Occipital lobe (tissue), 2 donors: ENCODE data around the gene CLIP4. TPM values are rescaled to one million over a fixed set of nuclear protein-coding genes. Genes with fewer than 3 reads are reported as not detected.
"Not testable (repeated sequence)": the region's sequence is repeated elsewhere in the genome, so short reads cannot be mapped to it uniquely, and the experiment has no call there.

ENCODE experiments used
- DNase-seq: peaks from one replicate; lab custom pipeline; 2025; lab: John Stamatoyannopoulos, UW
- total RNA-seq: library from RNA; depleted of rRNA; stranded (reverse); fragments of >200 nt; gene quantifications from one replicate; pipeline ENCODE4 v1.2.3, GENCODE V29; 2014

Gene CLIP4
- total RNA-seq, 1 donor from 2014 or later = 51.5 TPM

DNA sequence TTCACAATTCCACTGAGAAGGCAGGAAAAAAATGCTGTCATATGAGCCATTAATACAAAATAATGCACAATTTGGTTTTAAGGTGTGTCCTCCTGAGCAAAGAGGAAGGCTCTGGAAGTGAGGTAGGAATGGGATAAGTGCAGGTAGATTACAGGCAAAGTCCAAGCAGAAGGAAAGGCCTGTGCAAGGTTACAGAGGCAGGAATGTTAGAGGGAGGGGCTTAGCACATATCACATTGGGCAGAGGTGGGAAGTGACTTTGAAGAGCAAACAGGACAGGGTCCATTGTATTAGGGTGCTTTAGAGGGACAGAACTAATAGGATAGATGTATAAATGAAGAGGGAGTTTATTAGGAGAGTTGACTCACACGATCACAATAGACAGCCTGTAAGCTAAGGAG is 14.7 kb upstream of the CLIP4 start:
- DNase-seq = no peak

DNA sequence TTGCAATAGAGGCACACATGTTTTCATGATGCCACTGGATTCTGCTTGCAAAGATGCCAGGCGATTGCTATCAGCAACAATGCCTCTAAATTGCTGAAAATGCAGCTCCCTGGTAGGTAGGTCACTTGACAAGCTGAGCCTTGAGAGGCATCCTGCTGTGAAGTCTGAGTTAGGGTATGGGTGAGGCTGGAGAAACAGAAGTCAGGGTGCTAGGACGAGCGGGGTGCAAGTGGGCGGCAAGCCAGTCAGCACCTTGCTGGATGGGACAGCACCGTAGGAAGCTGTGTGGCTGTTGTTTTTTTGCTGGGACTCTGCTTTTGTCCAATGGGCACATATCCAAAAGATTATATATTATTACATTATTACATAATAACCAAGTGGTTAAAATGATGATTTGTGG is 10.5 kb upstream of the CLIP4 start:
- DNase-seq = no peak

GRCh38 chr2:29105375-29105774 is 9.8 kb upstream of the CLIP4 start:
- no peak for DNase-seq

- DNase-seq = no peak
Measured at GRCh38 chr2:29106256-29106655, 9.0 kb upstream of the CLIP4 start.

DNA sequence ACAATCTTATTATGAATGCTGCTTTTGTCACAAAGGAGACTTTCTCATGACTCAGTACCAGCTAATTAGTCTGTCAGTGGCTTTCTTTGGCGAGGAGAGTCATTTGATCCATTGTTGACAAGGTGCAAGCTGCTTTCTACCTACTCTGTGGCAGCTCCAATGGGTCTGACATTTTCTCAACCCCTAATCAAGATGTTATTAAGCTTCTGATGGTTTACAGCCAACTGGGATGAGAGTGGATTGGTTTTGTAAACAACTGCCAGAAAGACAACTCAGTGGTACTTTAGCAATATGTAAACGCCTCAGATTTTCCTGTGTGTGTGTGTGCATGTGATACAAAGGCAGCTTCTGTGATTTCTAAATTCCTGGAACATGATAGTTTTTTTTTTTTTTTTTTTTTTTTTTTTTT is 8.2 kb upstream of the CLIP4 start:
- DNase-seq = no peak

DNA sequence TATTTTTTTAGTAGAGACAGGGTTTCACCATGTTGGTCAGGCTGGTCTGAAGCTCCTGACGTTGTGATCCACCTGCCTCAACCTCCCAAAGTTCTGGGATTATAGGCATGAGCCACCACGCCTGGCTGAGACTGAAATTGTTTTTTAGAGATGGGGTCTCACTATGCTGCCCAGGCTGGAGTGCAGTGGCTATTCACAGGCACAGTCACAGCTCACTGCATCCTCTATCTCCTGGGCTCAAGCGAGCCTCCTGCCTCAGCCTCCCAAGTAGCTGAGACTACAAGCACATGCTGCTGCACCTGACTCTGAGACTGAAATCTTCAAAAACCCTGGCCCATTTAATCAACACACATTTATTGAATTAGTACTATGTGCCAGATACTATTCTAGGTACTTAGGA is 7.7 kb upstream of the CLIP4 start:
- DNase-seq = not testable (repeated sequence)

DNA sequence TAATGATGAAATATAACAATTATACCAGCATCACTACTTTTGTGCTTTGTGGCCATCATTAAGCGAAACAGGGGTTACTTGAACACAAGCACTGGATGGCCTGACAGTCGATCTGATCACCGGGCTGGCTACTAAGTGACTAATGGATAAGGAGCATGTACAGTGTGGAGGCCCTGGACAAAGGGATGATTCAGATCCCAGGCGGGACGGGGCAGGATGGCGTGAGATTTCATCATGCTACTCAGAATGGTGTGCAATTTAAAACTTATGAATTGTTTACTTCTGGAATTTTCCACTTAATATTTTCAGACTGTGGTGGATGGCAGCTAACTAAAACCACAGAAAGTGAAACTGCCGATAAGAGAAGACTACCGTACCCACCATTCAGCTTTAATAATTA is 7.0 kb upstream of the CLIP4 start:
- peak; percentile 3 for DNase-seq

DNA sequence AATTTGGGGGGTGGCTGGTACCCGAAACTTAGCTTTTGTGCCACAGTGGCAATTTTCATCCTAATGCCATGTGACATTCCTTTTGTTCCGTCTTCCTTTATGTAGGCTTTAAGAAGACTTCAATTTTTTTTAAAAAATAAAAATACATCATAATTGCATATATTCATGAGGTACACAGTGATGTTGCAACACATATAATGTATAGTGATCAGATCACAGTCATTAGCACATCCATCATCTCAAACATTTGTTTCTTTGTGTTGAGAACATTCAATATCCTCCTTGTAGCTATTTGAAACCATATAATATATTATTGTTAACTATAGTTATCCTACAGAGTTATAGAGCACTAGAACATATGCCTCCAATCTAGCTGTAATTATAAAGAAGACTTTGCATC is 6.0 kb upstream of the CLIP4 start:
- no peak for DNase-seq

DNA sequence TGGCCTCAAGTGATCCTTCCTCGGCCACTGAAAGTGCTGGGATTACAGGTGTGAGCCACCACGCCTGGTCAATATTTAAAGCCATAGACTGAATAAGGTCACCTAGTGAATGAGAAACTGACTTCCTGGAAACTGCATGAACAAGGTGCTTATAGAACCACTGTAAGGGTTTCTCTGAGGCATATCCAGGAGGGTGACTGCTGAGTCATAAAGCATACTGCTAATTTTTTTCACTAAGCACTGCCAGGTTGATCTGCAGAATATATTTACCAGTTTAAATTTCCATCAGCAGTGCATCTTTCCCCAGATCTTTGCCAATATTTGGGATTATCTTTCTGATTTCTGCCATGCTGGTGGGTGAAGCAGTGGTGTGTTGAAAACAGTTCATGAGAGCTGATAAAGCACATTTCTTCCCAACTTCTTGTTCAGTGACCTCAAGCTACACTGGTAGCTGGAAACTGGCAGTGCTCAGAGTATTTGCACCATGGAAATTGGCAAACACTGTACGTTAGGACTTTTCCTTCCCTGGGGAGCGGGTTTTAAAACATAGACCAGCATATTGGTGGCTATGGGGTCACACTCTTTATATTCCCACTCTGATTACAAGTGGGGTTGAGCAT is 4.2 kb upstream of the CLIP4 start:
- no peak for DNase-seq

GRCh38 chr2:29112379-29112778 is 2.8 kb upstream of the CLIP4 start:
- no peak for DNase-seq

- no peak for DNase-seq
Measured at GRCh38 chr2:29113027-29113686, 2.1 kb upstream of the CLIP4 start.

DNA sequence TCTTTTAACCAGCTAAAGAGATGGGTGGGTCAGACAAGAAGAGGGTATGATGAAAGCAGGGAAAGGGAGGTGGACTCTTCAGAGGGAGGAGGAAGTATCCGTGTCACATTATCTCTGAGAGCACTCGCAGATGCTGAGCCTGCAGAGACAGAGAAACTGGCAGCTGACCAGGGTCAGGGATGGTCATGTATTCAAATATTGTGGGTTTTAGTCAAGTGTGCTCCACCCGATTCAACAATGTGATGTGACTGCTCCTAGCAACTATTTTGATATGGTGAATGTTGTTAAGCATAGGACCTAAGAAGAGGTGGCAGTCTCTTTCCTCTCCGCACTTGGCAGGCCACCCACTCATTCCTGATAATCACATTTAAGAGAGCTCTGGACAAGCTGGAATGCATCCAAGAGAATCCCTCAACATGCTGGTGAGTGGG is 1.3 kb upstream of the CLIP4 start:
- no peak for DNase-seq

GRCh38 chr2:29114586-29114945 is 649 bp upstream of the CLIP4 start:
- peak; percentile 32 for DNase-seq

DNA sequence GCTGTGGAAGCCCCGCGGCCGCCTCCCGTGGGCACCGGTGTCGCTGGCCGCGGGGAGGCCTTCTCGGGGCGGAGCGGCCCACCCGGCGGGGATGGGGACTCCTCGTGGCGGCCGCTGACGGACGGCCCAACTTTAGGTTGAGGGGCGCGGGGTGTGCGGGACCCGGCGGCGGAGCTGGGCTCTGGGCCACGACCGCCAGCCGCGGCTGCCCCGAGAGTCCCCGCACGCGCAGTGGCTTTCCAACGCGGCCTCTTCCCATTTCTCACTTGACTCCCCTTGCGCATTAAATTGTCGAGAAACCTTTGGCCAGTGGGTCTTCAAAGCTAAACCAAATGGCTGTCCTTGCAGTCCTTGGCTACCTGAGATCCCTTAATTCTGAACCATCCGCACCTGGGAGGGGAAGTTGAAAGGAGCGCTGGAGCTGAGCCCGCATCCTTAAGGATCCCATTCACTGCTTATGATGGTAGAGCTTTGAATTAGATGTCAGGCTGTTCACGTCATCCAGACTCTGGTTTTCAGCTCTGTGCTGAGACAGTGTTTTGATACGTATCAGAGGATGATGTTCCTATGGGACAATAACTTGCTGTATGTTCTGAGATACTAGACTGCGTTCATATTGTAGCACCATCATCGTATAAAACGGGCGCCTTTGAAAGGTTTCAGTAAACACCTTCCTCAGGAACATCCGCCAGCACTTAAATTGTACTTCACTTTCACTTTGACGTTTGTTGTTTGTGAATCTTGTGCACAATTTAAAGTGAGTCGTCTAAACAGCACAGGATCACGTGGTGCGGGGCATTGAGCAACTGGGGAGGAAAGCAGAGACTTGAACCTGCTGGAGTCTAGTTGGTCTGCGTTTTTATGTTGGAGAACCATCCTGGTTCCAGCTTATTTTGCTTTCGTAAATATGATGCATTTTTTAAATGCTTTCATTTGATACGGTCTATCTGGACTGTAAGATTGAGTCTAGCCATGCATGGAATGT is 874 bp downstream of the CLIP4 start:
- DNase-seq = peak; percentile 41

DNA sequence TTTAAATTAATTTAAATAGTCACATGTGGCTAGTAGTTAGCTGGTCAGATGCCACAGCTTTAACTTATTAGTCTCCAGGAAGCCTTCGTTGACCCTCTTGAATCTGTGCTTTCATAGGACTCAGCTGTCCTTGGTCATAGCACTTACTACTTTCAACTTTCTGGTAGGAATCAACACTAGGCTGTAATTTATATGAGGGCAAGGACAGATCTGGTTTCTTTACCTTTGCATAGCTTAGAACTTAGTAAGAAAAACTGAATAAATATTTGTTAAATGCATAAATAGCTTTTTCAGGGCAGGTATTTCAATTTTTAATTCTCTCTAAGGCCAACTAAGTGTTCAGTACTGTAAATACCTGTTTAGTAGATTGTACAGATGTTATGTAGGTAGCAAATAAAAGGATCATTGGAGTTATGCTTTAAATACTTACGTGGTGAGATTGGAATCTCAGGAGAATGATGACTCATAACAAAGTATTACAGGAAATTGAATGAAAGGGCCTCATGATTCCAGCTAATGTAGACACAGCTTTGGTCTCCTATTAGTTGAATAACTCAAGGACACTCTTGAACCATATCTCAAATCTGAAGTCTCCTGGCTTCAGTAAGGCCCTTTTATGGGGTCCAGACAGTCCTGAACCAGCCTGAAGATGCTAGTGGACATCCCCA is 2.6 kb downstream of the CLIP4 start:
- DNase-seq = no peak

- no peak for DNase-seq
Measured at GRCh38 chr2:29119211-29119610, 4.0 kb downstream of the CLIP4 start.

GRCh38 chr2:29120846-29121245 is 5.6 kb downstream of the CLIP4 start:
- no peak for DNase-seq

DNA sequence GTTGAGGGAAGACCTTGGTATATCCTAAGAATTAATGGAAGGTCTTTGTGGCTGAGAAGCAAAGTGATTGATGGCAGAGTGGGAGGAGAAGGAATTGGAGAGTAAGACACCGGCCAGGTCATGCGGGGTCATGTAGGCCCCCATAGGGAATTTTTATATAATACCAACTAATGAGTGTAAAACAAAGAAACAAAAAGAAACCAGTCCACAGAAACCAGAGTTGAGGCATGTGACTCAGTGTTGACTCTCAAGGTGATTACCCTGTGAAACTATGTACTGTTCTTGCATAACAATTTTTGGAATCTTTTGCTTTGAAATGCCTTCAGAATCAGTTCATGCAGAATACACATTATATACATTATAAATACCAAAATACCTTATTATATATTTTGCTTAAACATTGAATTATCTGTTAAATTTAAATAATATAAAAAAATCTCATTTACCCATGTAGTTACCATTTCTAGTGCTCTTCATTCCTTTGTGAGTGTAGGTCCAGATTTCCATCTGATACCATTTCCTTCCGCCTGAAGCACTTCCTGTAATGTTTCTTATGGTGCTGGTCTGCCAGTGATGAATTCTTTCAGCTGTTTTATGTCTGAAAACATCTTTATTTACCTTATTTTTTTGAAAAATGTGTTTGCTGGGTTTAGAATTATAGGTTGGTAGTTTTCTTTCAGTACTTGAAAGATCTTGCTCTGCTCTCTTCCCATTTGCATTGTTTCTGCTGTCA is 8.6 kb downstream of the CLIP4 start:
- DNase-seq = no peak

- DNase-seq = no peak
Measured at GRCh38 chr2:29124504-29124903, 9.3 kb downstream of the CLIP4 start.

GRCh38 chr2:29129586-29130281 is 14.5 kb downstream of the CLIP4 start:
- no peak for DNase-seq

GRCh38 chr2:29130295-29130694 is 15.1 kb downstream of the CLIP4 start:
- DNase-seq = no peak
